C1 segment of cervical spinal cord (tissue), 14 donors: Measurements from ENCODE around the gene TRIM67.

Experiments
- DNase-seq, 14 donors: peaks; one replicate each; lab custom pipeline; 2025; lab: John Stamatoyannopoulos, UW

Gene TRIM67

GRCh38 chr1:231183639-231184590 lies 22.1 kb downstream of the TRIM67 start:
- no peak for DNase-seq

- DNase-seq: no peak
These were observed 23.0 kb downstream of the TRIM67 start for GRCh38 chr1:231184891-231185290.

- no peak for DNase-seq
These were observed 23.5 kb downstream of the TRIM67 start for GRCh38 chr1:231185391-231185790.

GRCh38 chr1:231186356-231187115 lies 24.7 kb downstream of the TRIM67 start:
- DNase-seq: peak in 1 of 14 donors; percentile 53

GRCh38 chr1:231187571-231187970 lies 25.7 kb downstream of the TRIM67 start:
- peak in 12 of 14 donors; percentile 43 to 82 (median 66) for DNase-seq

- peak in 4 of 14 donors; percentile 37 to 64 (median 59) for DNase-seq
These were observed 26.2 kb downstream of the TRIM67 start for GRCh38 chr1:231188072-231188471.

GRCh38 chr1:231188768-231189167 lies 26.9 kb downstream of the TRIM67 start:
- no peak for DNase-seq

GRCh38 chr1:231189683-231190270 lies 27.9 kb downstream of the TRIM67 start:
- no peak for DNase-seq

GRCh38 chr1:231190456-231190855 lies 28.6 kb downstream of the TRIM67 start:
- DNase-seq: no peak

- DNase-seq: peak in 13 of 14 donors; percentile 5 to 96 (median 54)
These were observed 30.8 kb downstream of the TRIM67 start for GRCh38 chr1:231192620-231193163.

- no peak for DNase-seq
These were observed 32.0 kb downstream of the TRIM67 start for GRCh38 chr1:231193710-231194340.

GRCh38 chr1:231194476-231194842 lies 32.6 kb downstream of the TRIM67 start:
- DNase-seq: no peak

- DNase-seq: no peak
These were observed 33.1 kb downstream of the TRIM67 start for GRCh38 chr1:231194843-231195516.

GRCh38 chr1:231196307-231196706 lies 34.4 kb downstream of the TRIM67 start:
- no peak for DNase-seq

GRCh38 chr1:231196728-231197127 lies 34.9 kb downstream of the TRIM67 start:
- no peak for DNase-seq

- DNase-seq: no peak
These were observed 38.0 kb downstream of the TRIM67 start for GRCh38 chr1:231199868-231200267.

- no peak for DNase-seq
These were observed 38.7 kb downstream of the TRIM67 start for GRCh38 chr1:231200388-231201031.

- no peak for DNase-seq
These were observed 39.6 kb downstream of the TRIM67 start for GRCh38 chr1:231201375-231201978.

GRCh38 chr1:231201979-231202633 lies 40.2 kb downstream of the TRIM67 start:
- DNase-seq: no peak
